NCI-H524 treated with DMSO at 0.1 percent for 48 hours (cell line): ENCODE results near the gene BBS4.
"Not testable (repeated sequence)": the region's sequence is repeated elsewhere in the genome, so short reads cannot be mapped to it uniquely, and the experiment has no call there.

ENCODE experiments used
- DNase-seq: peaks from one replicate; lab custom pipeline; 2025; lab: John Stamatoyannopoulos, UW

The BBS4 gene

DNA sequence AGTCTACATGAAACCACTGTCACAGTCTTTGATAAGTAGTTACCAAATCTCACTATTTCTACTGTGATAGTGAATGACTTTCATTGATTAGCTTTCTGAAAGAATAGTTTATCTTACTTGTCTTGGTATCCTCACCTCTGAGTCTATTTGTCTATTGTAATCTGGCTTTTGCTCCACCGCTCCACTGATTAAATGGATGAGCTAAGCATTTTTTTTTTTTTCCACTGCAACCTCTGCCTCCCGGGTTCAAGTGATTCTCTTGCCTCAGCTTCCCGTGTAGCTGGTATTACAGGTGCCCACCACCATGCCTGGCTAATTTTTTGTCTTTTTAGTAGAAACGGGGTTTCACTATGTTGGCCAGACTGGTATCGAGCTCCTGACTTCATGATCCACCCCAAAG lies 12.9 kb downstream of the BBS4 start:
- DNase-seq = no peak

GRCh38 chr15:72700076-72700475 lies 14.1 kb downstream of the BBS4 start:
- DNase-seq = no peak

DNA sequence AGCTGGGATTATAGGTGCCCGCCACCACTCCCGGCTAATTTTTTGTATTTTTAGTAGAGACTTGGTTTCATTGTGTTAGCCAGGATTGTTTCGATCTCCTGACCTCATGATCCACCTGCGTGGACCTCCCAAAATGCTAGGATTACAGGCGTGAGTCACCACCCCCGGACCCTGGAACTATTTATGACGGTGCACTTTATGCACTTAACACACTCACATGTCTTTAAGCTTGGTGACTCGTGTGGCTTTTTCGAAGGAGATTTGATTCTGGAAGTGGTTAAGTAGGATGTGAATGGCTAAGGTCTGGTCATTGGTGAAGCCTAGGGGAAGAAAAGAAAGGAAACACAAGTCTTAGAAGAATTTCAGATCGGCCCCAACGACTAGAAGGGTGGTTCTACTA lies 20.3 kb downstream of the BBS4 start:
- DNase-seq = no peak

DNA sequence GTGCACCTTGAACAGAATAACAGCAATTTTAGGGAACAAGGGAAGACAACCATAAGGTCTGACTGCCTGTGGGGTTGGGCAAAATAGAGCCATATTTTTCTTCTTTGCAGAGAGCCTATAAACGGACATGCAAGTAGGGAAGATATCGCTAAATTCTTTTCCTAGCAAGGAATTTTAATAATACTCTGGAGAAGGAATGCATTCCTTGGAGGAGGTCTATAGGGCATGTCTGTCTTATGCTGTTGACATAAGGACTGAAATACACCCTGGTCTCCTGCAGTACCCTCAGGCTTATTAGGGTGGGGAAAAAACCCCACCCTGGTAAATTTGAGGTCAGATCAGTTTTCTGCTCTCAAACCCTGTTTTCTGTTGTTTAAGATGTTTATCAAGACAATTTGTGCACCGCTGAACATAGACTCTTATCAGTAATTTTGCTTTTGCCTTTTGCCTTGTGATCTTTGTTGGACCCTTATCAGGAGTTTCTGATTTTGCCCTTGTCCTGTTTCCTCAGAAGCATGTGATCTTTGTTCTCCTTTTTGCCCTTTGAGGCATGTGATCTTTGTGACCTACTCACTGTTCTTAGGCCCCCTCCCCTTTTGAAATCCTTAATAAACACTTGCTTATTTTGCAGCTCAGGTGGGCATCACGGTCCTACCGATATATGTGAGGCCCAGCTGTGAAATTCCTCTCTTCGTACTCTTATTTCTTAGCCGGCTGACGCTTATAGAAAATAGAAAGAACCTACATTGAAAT lies 22.7 kb downstream of the BBS4 start:
- not testable (repeated sequence) for DNase-seq

- DNase-seq = no peak
Measured at GRCh38 chr15:72722071-72722696, 36.2 kb downstream of the BBS4 start.

DNA sequence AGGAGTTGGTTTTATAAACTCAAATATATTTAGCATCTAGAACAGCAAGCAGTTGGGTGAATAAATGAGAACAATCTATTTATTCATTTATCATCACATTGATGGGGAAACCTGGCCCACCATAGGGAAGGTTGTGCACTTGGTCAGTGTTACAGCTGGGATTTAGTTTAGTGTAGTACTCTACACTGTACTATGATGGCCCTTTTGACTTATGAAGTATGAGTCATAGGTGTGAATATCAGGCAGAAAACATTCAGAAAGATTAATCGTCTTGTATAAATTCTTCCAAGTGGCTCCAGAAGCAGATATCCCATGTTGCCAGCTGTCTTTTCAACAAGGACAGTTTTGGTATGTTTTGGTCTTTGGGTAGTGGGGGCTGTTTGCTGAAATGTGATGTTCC lies 38.0 kb downstream of the BBS4 start:
- DNase-seq = no peak

DNA sequence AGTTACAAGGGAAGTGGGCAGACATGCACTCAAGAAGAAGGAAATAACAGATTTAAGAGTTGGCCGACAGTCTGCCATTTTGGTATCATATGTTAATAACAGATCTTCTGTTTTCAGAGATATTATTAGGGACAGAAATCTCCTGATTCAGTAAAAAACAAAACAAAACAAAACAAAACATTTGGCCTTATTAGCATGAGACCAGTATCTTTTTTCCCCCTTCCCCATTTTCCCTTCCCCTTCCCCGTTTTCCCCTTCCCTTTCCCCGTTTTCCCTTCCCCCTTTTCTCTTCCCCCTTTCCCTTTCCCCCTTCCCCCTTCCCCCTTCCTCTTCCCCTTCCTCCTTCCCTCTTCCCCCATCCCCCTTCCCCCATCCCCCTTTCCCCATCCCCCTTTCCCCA lies 39.4 kb downstream of the BBS4 start:
- no peak for DNase-seq

DNA sequence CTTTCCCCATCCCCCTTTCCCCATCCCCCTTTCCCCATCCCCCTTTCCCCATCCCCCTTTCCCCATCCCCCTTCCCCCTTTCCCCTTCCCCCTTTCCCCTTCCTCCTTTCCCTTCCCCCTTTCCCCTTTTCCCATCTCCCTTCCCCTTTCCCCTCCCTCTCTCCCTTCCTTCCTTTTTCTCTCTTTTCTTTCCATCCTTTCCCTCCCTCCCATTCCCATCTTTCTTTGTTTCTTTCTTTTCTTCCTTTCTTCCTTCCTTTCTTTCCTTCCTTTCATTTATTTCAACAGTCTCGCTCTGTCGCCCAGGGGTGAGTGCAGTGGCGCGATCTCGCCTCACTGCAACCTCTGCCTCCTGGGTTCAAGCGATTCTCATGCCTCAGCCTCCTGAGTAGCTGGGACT lies 39.8 kb downstream of the BBS4 start:
- not testable (repeated sequence) for DNase-seq

- no peak for DNase-seq
Measured at GRCh38 chr15:72727154-72727553, 41.1 kb downstream of the BBS4 start.

DNA sequence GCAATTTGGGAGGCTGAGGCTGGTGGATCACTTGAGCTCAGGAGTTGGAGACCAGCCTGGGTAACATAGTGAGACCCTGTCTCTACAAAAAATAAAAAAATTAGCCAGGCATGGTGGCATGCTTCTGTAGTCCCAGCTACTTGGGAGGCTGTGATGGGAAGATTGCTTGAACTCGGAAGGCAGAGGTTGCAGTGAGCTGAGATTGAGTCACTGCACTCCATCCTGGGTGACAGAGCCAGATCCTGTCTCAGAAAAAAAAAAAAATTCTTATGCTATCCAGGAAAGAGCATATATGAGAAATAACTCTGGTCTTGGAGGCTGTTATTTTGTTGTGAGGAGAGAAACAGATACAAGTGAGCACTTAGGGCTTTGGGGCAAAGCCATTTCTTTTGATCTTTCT lies 42.2 kb downstream of the BBS4 start:
- DNase-seq = not testable (repeated sequence)

- DNase-seq = no peak
Measured at GRCh38 chr15:72728821-72729220, 42.8 kb downstream of the BBS4 start.

DNA sequence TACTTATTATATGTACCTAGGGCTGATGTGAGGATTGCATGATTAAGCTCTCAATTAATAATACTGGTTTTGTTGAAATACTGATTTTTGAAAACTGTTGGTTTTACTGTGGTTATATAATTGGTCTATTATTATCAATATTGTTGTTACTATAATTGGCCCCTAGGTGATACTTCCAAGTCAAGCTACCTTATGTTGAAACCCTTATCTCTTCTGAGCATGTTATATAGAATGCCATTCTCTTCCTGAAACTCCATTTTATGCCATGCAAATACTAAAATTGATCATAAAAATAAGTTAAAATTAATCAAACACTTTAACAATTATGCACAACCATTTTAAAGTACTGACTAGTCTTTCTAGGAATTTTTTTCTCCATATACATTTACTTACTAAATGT lies 46.1 kb downstream of the BBS4 start:
- DNase-seq = no peak

DNA sequence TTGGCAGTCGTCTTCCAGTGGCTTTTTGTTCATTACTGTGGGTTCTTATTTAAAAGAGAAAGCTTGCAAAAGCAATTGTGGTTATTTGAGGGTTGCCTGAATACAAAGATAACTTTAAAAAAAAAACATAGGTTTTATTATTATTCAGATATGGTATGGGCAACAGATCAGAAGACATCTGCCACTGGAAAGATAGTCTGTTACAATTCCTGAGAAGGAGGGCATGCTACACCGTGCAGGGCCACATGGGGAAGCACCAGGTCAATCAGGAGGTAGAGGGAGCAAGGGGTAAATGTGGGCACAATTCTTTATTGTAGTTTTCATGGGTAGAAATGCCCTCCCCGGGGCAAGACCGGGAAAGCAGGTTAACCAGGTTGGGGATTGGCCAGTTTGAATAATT lies 46.5 kb downstream of the BBS4 start:
- no peak for DNase-seq

DNA sequence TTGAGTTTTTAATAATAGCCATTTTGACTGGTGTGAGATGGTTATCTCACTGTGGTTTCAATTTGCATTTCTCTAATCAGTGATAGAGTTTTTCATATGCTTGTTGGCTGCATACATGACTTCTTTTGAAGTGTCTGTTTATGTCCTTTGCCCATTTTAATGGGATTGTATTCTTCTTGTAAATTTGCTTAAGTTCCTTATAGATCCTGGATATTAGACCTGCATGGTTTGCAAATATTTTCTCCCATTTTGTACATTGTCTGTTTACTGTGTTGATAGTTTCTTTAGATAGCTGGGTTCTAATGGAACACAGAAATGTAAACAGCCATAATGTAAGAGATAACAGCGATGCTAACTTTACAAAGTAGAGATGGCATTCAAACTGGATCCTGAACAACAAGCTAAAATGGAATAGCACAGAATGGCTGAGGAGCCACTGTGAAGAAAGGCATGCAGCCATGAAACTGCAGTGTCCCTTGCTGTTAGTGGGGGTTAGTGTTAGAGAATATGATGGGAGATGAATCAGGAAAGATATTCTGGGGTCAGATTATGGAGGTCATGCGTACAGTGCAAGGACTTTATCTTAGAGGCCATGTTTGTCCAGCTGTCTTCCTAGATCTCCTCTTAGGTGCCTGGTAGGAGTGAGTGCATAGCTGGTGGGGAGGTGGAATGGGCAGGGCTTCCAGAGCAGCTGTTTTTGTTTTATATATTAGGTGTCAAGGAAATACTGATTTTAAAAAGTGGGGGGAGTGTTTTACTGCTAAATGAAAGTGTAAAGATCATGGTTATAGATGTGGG lies 48.1 kb downstream of the BBS4 start:
- DNase-seq = no peak

GRCh38 chr15:72735111-72735510 lies 49.1 kb downstream of the BBS4 start:
- no peak for DNase-seq

DNA sequence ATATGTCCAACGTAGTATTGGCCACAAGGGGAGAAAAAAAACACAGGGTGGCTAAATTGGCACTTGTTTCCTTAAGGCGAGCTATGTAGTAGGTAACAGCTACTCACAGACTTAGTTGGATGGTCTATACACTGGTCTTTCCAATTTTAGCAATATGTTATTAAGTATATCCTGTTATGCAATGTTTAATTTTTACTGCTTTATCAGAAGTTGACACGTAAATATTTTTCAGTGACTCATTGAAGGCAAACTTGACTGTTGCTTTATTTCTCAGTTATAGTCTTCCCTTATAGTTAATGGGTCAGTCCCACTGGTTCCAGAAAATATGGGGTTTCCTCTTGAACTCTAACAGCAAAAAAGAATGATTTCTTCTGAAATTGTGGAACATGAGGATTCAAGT lies 51.1 kb downstream of the BBS4 start:
- no peak for DNase-seq

GRCh38 chr15:72737723-72738122 lies 51.7 kb downstream of the BBS4 start:
- no peak for DNase-seq

DNA sequence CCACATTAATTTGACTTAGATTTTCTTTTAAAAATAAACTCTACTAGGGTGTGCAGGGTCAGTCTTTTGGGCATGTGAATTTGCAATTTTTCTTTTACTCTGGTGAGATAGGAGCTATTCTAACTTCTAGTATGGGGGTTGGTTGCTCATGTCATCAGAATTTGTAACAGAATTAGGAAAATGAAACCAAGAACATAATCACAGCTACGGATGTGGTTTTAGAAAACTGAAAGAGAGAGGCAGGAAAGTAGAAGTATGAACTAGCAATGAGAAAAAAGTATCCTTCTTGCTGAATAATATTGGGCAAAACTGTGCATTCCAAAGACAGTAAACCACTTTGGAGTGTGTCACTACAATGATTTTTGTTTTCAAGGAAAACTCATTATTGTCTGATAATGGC lies 54.2 kb downstream of the BBS4 start:
- DNase-seq = no peak

GRCh38 chr15:72749700-72750099 lies 63.7 kb downstream of the BBS4 start:
- no peak for DNase-seq

- DNase-seq = no peak
Measured at GRCh38 chr15:72751751-72752455, 65.9 kb downstream of the BBS4 start.

GRCh38 chr15:72754096-72754495 lies 68.1 kb downstream of the BBS4 start:
- DNase-seq = no peak

GRCh38 chr15:72758182-72758581 lies 72.2 kb downstream of the BBS4 start:
- DNase-seq = no peak
